ENCODE results near the gene CBX1. TPM values are rescaled to one million over a fixed set of nuclear protein-coding genes. Genes with fewer than 3 reads are reported as not detected.

The CBX1 gene
- polyA plus RNA-seq, 1 experiment, result 68.2 TPM

DNA sequence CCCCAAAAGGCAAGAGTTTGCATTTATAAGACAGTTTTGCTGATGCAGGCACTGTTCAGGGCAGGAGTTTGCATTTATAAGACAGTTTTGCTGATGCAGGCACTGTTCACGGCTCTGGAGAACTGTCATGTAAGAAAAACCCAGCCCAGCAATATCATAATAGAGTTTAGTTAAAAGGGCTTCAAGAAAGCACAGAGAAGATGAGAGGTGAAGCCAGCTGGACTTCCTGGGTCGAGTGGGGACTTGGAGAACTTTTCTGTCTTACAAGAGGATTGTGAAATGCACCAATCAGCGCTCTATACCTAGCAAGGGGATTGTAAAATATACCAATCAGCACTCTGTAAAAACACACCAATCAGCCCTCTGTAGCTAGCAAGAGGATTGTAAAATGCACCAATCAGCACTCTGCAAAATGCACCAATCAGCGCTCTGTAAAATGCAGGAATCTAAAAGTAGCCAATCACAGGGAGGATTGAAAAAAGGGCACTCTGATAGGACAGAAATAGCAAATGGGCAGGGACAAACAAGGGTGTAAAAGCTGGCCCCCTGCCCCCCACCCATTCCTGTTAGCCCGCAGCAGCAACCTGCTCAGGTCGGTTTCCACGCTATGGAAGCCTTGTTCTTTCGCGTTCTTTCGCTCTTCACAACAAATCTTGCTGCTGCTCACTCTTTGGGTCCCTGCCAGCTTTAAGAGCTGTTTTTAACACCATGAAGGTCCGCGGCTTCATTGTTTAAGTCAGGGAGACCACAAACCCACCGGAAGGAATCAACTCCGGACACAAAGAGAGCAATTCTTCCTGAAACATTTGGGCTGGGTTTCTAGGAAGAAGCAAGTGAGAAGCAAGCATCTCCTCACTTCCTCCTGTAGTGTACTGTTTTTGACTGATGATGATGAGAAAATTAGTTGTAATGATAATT is 1.8 kb upstream of the CBX1 start:
- no peak for DNase-seq (ENCODE audit: low read depth, low spot score)
- Histone ChIP-seq H3K9me3 (ENCODE audit: control insufficient read depth, insufficient read depth, low read length) (peaks cover 4% of the 10 kb centered on the region), H3K4me3 (ENCODE audit: low read depth, low read length) (no peak overlapping the region), H3K27me3 (ENCODE audit: control insufficient read depth, insufficient read depth, low read length) (no peaks in the 10 kb centered on the region), H3K27ac (ENCODE audit: low read depth, low read length) (no peak overlapping the region)
- TF ChIP-seq, protein P1, sequence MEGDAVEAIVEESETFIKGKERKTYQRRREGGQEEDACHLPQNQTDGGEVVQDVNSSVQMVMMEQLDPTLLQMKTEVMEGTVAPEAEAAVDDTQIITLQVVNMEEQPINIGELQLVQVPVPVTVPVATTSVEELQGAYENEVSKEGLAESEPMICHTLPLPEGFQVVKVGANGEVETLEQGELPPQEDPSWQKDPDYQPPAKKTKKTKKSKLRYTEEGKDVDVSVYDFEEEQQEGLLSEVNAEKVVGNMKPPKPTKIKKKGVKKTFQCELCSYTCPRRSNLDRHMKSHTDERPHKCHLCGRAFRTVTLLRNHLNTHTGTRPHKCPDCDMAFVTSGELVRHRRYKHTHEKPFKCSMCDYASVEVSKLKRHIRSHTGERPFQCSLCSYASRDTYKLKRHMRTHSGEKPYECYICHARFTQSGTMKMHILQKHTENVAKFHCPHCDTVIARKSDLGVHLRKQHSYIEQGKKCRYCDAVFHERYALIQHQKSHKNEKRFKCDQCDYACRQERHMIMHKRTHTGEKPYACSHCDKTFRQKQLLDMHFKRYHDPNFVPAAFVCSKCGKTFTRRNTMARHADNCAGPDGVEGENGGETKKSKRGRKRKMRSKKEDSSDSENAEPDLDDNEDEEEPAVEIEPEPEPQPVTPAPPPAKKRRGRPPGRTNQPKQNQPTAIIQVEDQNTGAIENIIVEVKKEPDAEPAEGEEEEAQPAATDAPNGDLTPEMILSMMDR (IDR thresholded peaks at IDR 0.05; ENCODE audit: low read depth, low read length), result no peak
- ChIA-PET POLR2A (no interaction called here), CTCF (interaction anchor here (0.8 kb wide), 1 partner anchor 78 kb away, joined by 3 read pairs; no protein-coding TSS in a partner anchor)

DNA sequence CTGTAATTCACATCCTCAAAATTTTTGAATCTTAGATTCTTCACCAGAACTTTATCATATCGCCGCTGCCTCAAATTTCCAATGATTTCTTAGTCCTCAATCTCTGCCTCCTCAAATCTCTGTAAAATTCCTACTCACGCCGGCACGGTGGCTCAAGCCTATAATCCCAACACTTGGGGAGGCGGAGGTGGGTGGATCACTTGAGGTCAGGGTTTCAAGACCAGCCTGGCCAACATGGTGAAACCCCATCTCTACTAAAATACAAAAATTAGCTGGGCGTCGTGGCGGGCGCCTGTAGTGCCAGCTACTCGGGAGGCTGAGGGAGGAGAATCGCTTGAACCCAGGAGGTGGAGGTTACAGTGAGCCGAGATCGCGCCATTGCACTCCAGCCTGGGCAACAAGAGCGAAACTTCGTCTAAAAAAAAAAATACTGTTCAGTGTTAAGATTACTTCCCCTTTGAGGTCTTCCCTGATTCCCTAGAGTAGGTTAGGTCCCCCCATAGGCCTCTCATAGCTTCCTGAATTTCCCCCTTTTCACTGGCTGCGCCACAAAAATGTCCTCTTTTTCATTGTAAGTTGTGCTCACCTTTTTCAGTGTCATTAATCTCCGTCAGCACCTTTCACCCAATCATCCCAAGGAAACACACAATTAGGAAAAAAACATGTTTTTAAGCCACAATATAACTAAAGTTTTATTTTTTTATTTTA is 919 bp upstream of the CBX1 start:
- Histone ChIP-seq H3K27ac (ENCODE audit: low read depth, low read length) (no peak overlapping the region), H3K4me3 (ENCODE audit: low read depth, low read length) (no peak overlapping the region), H3K9me3 (ENCODE audit: control insufficient read depth, insufficient read depth, low read length) (peaks cover 4% of the 10 kb centered on the region), H3K27me3 (ENCODE audit: control insufficient read depth, insufficient read depth, low read length) (no peaks in the 10 kb centered on the region)
- ChIA-PET POLR2A (interaction anchor here (1.8 to 2.2 kb wide), 2 partner anchors 49 to 76 kb away, joined by 5 to 6 read pairs; no protein-coding TSS in a partner anchor), CTCF (no interaction called here)
- TF ChIP-seq, protein P1 (IDR thresholded peaks at IDR 0.05; ENCODE audit: low read depth, low read length), result no peak
- no peak for DNase-seq (ENCODE audit: low read depth, low spot score)

DNA sequence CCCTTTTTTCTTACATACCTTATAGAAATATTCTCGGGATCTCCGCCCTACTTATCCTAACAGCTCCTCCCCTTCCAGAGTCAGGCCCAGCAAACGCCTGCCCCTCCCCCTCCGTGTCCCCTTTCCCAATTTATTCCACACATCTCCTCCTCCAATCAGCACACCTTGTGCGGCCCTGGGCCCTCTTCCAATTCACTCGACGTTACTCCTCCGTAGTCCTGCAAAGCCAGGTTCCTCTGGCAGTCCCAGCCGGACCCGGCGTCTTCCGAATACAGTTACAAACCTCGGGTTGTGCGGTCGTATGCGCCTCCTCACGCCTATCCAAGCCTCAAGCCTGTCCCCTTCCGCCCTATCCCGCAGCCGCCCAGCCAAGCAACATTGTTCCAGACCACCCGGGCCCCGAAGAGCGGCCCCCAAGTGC is 677 bp downstream of the CBX1 start:
- peak overlapping the region; percentile 95 for H3K4me3 ChIP-seq (ENCODE audit: low read depth, low read length)
- POLR2A ChIA-PET, result interaction anchor here (0.5 to 2.2 kb wide), 10 partner anchors 9 to 130 kb away, joined by 3 to 11 read pairs (median 5); partner anchors contain the start of genes CDK5RAP3 and NFE2L1
- peaks cover 4% of the 10 kb centered on the region for H3K9me3 ChIP-seq (ENCODE audit: control insufficient read depth, insufficient read depth, low read length)
- no peaks in the 10 kb centered on the region for H3K27me3 ChIP-seq (ENCODE audit: control insufficient read depth, insufficient read depth, low read length)
- DNase-seq (ENCODE audit: low read depth, low spot score), result peak; percentile 13
- CTCF ChIA-PET, result interaction anchor here (0.5 to 3.7 kb wide), 5 partner anchors 18 to 154 kb away, joined by 3 to 18 read pairs (median 4); no protein-coding TSS in a partner anchor
- TF ChIP-seq, protein P1 (IDR thresholded peaks at IDR 0.05; ENCODE audit: low read depth, low read length), result no peak
- peak overlapping the region; percentile 86 for H3K27ac ChIP-seq (ENCODE audit: low read depth, low read length)

DNA sequence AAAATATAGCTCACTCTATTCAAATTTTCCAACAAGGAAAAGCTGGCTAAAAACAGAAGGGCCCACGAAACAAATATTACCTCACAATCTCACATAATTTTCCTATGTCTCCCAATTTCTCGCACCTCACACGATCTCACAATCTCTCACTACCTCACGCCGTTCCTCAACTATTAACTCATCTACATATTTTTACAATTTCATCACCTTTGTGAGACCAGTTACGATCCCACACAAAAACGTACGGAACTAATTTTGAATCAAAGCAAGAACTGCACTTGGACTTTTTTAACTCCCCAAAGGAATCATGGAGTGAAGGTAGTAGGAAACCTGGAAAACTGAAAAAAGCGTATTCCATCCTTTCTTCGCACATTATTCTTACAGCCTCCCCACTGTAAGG is 1.1 kb downstream of the CBX1 start:
- peak overlapping the region; percentile 86 for H3K27ac ChIP-seq (ENCODE audit: low read depth, low read length)
- H3K9me3 ChIP-seq (ENCODE audit: control insufficient read depth, insufficient read depth, low read length), result peaks cover 4% of the 10 kb centered on the region
- peak; percentile 3 for DNase-seq (ENCODE audit: low read depth, low spot score)
- H3K27me3 ChIP-seq (ENCODE audit: control insufficient read depth, insufficient read depth, low read length), result no peaks in the 10 kb centered on the region
- TF ChIP-seq, protein P1 (IDR thresholded peaks at IDR 0.05; ENCODE audit: low read depth, low read length), result no peak
- ChIA-PET CTCF (interaction anchor here (0.5 to 3.7 kb wide), 5 partner anchors 17 to 153 kb away, joined by 3 to 18 read pairs (median 4); no protein-coding TSS in a partner anchor), POLR2A (interaction anchor here (0.5 to 2.2 kb wide), 6 partner anchors 19 to 129 kb away, joined by 3 to 11 read pairs (median 6); partner anchors contain the start of genes CDK5RAP3 and NFE2L1)
- H3K4me3 ChIP-seq (ENCODE audit: low read depth, low read length), result peak overlapping the region; percentile 95

All from AG04450 (cell line).